OCI-LY7 (cell line): ENCODE results near the gene KYAT1.

Experiments
- CTCF ChIP-seq: fragments of 200-600 bp; sonication (generic); conservative IDR thresholded peaks from 2 replicates; pipeline ENCODE4 v1.5.1; 2014; ENCODE audit warnings: mild to moderate bottlenecking, antibody characterized with exemption, low read length, moderate library complexity, mixed read lengths
- EZH2phosphoT487 ChIP-seq: fragments of 200-600 bp; sonication (generic); IDR thresholded peaks from 2 replicates; pipeline ENCODE4 v1.6.1; 2018; ENCODE audit warnings: low read depth, borderline replicate concordance, mild to moderate bottlenecking, mixed run types, antibody characterized with exemption, low read length, moderate library complexity, mixed read lengths

DNA sequence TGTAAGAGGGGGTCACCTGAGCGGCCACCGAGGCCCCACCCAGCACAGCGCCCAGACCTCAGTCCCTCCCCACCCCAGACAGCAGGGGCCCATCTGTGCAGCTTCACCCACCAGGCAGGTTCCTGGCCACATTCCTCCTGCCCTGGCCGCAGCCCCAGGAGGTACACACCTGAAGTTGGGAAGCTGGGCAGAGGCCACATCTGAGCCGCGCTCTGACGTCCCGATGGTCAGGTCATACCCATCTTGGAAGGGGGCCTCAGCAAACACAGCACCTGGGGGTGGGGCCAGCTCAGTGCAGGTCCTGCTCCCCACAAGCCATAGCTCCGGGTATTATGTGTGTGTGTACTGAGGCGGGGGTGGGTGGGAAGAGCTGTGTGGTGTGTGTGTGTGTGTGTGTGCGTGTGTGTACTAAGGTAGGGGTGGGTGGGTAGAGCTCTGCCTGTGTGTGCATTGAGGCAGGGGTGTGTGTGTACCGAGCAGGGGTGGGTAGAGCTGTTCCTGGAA lies 57.8 kb downstream of the KYAT1 start:
- no peak for TF ChIP-seq CTCF
- no peak for TF ChIP-seq EZH2phosphoT487
